C4-2B (cell line): Measurements from ENCODE around the gene TRIM61.
"Not testable (repeated sequence)": the region's sequence is repeated elsewhere in the genome, so short reads cannot be mapped to it uniquely, and the experiment has no call there.

ENCODE experiments used
- CTCF ChIP-seq: fragments of 450-650 bp; conservative IDR thresholded peaks from 2 replicates; pipeline ENCODE4 v1.5.1; 2017; ENCODE audit warnings: mild to moderate bottlenecking
- ZFX ChIP-seq: fragments of 450-650 bp; IDR thresholded peaks from 2 replicates; pipeline ENCODE4 v1.6.1; 2017

GRCh38 chr4:165025782-165026181 lies 48.3 kb upstream of the TRIM61 start:
- TF ChIP-seq CTCF, ZFX: not testable (repeated sequence)
